ENCODE measurements around the gene PJVK. TPM values are rescaled to one million over a fixed set of nuclear protein-coding genes. Genes with fewer than 3 reads are reported as not detected.
A peak's percentile ranks its signal among the peaks of the same experiment; 100 is the strongest.

Gene PJVK
- total and polyA plus RNA-seq, 10 of the 15 experiments (the other 5 are each of a cell fraction or from before 2014, with no cell fraction given) = 1.8 to 6.8 (median 3.2) TPM

DNA sequence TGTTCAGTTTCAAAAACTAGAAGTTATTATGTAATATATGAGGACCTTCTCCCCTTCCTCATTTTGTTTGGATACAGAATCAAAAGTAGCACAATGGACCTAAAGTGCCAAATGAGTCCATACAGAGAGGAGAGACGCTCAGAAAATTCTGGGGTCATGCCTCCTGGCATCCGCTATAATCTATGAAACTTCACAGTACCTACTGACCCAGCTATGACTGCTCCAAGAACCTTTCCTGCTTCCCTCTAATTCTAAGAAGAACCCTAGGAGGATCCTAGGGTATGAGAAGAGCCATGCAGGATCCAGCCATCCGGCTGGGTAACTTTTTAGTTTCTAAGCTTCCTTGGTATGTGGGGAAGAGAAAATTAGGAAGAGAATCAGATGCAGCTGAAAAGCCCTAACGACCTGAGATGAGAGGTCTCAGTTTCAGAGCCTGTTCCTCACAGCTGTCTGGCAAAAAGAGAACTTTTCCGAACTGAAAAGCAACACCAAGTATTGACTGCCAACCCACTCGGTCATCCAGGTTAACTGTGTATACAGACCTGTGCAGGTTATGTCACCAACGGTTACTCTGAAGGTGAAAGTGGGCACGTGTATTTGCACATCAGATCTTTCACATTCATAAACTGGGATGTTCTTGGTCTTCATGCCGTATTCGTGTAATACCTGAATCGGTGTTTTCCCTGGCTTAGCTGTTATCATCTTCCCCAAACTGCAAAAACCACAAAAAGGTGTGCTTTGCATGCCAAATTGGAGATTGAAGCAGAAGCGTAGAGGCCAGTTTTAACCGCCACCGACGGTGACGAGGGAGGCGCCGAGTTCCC lies 1.3 kb upstream of the PJVK start (continued):
- TF ChIP-seq, protein P1, sequence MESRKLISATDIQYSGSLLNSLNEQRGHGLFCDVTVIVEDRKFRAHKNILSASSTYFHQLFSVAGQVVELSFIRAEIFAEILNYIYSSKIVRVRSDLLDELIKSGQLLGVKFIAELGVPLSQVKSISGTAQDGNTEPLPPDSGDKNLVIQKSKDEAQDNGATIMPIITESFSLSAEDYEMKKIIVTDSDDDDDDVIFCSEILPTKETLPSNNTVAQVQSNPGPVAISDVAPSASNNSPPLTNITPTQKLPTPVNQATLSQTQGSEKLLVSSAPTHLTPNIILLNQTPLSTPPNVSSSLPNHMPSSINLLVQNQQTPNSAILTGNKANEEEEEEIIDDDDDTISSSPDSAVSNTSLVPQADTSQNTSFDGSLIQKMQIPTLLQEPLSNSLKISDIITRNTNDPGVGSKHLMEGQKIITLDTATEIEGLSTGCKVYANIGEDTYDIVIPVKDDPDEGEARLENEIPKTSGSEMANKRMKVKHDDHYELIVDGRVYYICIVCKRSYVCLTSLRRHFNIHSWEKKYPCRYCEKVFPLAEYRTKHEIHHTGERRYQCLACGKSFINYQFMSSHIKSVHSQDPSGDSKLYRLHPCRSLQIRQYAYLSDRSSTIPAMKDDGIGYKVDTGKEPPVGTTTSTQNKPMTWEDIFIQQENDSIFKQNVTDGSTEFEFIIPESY (IDR thresholded peaks at IDR 0.05) = no peak
- TF ChIP-seq NBN (IDR thresholded peaks at IDR 0.05) (no peak; the same call in none of the 2 replicates), SP1 (IDR thresholded peaks at IDR 0.05; ENCODE audit: low read depth, low read length) (no peak), BCLAF1 (IDR thresholded peaks at IDR 0.05) (no peak), CHD2 (IDR thresholded peaks at IDR 0.05; ENCODE audit: borderline replicate concordance, low read depth, low read length) (0 out of 2 replicates have a peak, but pooled peaks have one; percentile 24), CBX3 (IDR thresholded peaks at IDR 0.05; ENCODE audit: borderline replicate concordance, low read depth) (no peak), RAD51 (IDR thresholded peaks at IDR 0.05) (no peak), RCOR1 (conservative IDR thresholded peaks at IDR 0.05; ENCODE audit: low read depth, low read length) (0 out of 2 replicates have a peak, but pooled peaks have one; percentile 12), PAX5 (IDR thresholded peaks at IDR 0.05; ENCODE audit: borderline replicate concordance, low read depth, low read length) (no peak), SUPT20H (IDR thresholded peaks at IDR 0.05; ENCODE audit: borderline replicate concordance, control insufficient read depth, low read depth, low read length) (no peak), MEF2B (IDR thresholded peaks at IDR 0.05; ENCODE audit: partially characterized antibody, poor library complexity, severe bottlenecking) (peak; percentile 46), NFIC (IDR thresholded peaks at IDR 0.05; ENCODE audit: low read depth, low read length) (no peak), EED (IDR thresholded peaks at IDR 0.05; ENCODE audit: low read depth) (no peak), ATF7 (IDR thresholded peaks at IDR 0.05; ENCODE audit: low read depth) (peak; percentile 61; the same call in 1 of the 2 replicates), SMAD1 (IDR thresholded peaks at IDR 0.05; ENCODE audit: low read depth, partially characterized antibody) (no peak), SUZ12 (IDR thresholded peaks at IDR 0.05; ENCODE audit: unreplicated experiment) (no peak), NRF1 (conservative IDR thresholded peaks at IDR 0.05; ENCODE audit: low read depth, low read length) (no peak), JUNB (IDR thresholded peaks at IDR 0.05) (peak; percentile 19; the same call in 1 of the 2 replicates), CREM (IDR thresholded peaks at IDR 0.05; ENCODE audit: low read depth) (peak; percentile 48; the same call in 1 of the 2 replicates), IRF4 (IDR thresholded peaks at IDR 0.05; ENCODE audit: low read depth, low read length) (no peak), YY1 (IDR thresholded peaks at IDR 0.05; ENCODE audit: low read depth, low read length) (no peak; the same call in 1 of the 2 replicates), SMAD5 (IDR thresholded peaks at IDR 0.05; ENCODE audit: low read depth) (no peak)
- TF ChIP-seq, protein P2, sequence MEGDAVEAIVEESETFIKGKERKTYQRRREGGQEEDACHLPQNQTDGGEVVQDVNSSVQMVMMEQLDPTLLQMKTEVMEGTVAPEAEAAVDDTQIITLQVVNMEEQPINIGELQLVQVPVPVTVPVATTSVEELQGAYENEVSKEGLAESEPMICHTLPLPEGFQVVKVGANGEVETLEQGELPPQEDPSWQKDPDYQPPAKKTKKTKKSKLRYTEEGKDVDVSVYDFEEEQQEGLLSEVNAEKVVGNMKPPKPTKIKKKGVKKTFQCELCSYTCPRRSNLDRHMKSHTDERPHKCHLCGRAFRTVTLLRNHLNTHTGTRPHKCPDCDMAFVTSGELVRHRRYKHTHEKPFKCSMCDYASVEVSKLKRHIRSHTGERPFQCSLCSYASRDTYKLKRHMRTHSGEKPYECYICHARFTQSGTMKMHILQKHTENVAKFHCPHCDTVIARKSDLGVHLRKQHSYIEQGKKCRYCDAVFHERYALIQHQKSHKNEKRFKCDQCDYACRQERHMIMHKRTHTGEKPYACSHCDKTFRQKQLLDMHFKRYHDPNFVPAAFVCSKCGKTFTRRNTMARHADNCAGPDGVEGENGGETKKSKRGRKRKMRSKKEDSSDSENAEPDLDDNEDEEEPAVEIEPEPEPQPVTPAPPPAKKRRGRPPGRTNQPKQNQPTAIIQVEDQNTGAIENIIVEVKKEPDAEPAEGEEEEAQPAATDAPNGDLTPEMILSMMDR (IDR thresholded peaks at IDR 0.05 in 2 of 3, conservative IDR thresholded peaks at IDR 0.05 in 1 of 3; ENCODE audit: control insufficient read depth in 2 of 3, extremely low read depth in 1 of 3, insufficient read depth in 1 of 3, low read depth in 3 of 3, low read length in 3 of 3) = no peak
- TF ChIP-seq, protein P3, sequence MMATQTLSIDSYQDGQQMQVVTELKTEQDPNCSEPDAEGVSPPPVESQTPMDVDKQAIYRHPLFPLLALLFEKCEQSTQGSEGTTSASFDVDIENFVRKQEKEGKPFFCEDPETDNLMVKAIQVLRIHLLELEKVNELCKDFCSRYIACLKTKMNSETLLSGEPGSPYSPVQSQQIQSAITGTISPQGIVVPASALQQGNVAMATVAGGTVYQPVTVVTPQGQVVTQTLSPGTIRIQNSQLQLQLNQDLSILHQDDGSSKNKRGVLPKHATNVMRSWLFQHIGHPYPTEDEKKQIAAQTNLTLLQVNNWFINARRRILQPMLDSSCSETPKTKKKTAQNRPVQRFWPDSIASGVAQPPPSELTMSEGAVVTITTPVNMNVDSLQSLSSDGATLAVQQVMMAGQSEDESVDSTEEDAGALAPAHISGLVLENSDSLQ (IDR thresholded peaks at IDR 0.05) = 0 out of 2 replicates have a peak, but pooled peaks have one; percentile 41
